Tibial nerve (tissue), 4 donors: ENCODE data around the gene ABR. TPM values are rescaled to one million over a fixed set of nuclear protein-coding genes. Genes with fewer than 3 reads are reported as not detected.
"Not testable (repeated sequence)": the region's sequence is repeated elsewhere in the genome, so short reads cannot be mapped to it uniquely, and the experiment has no call there.

Experiments
- DNase-seq, 2 donors: peaks; one replicate each; pipeline ENCODE4 v3.0.0-alpha.2; 2019; ENCODE audit warnings: low spot score in 2 of 2
- H3K27ac ChIP-seq, 4 donors: fragments of 200-600 bp; sonication (generic) in 3 of 4; one replicate each; pipeline ENCODE4 v1.5.1; 2017 to 2019; ENCODE audit warnings: mild to moderate bottlenecking in 1 of 4
- H3K27me3 ChIP-seq, 2 donors: fragments of 200-600 bp; sonication (generic) in 1 of 2; one replicate each; pipeline versions ENCODE4 v1.5.1 to v1.6.0; 2017 to 2019
- H3K36me3 ChIP-seq, 3 donors: fragments of 200-600 bp; sonication (generic); one replicate each; pipeline ENCODE4 v1.5.1; 2018 to 2019
- H3K4me1 ChIP-seq, 4 donors: fragments of 200-600 bp; sonication (generic) in 3 of 4; one replicate each; pipeline ENCODE4 v1.5.1; 2017 to 2019
- H3K4me3 ChIP-seq, 4 donors: fragments of 200-600 bp; sonication (generic) in 3 of 4; one replicate each; pipeline ENCODE4 v1.5.1; 2017 to 2019; ENCODE audit warnings: mild to moderate bottlenecking in 1 of 4, moderate library complexity in 1 of 4
- H3K9me3 ChIP-seq, 4 donors: fragments of 200-600 bp; sonication (generic) in 3 of 4; one replicate each; pipeline ENCODE4 v1.5.1; 2017 to 2019
- EP300 ChIP-seq, 2 donors: sonication (generic); formaldehyde crosslinking; IDR thresholded peaks; one replicate each; pipeline ENCODE4 v1.6.1; 2017; ENCODE audit warnings: antibody characterized with exemption in 2 of 2, mild to moderate bottlenecking in 1 of 2
- POLR2A ChIP-seq, 2 donors: fragments of 450-650 bp; IDR thresholded peaks; one replicate each; pipeline ENCODE4 v1.6.1; 2017; ENCODE audit warnings: antibody characterized with exemption in 2 of 2, mild to moderate bottlenecking in 2 of 2, moderate library complexity in 2 of 2
- WGBS, 2 donors: methylation state at CpG; one replicate each; pipeline ENCODE4 v1.1.5; 2018; 5-methylcytosine and 5-hydroxymethylcytosine counted together
- total RNA-seq, 4 donors: library from RNA; depleted of rRNA; stranded (reverse); fragments of >200 nt; gene quantifications; one replicate each; pipeline ENCODE4 v1.1.0, GENCODE V29; 2016
- TF ChIP-seq, protein P1 (sequence below), 5 experiments: fragments of 200-600 bp in 3 of 5; fragments of 450-650 bp in 2 of 5; sonication (generic) in 3 of 5; IDR thresholded peaks; one replicate each; pipeline ENCODE4 v1.5.1; 2016 to 2019; ENCODE audit warnings: antibody characterized with exemption in 5 of 5, mild to moderate bottlenecking in 3 of 5, moderate library complexity in 2 of 5

Gene ABR
- total RNA-seq, 4 donors from 2014 or later: 88.8 to 193 (median 133) TPM

DNA sequence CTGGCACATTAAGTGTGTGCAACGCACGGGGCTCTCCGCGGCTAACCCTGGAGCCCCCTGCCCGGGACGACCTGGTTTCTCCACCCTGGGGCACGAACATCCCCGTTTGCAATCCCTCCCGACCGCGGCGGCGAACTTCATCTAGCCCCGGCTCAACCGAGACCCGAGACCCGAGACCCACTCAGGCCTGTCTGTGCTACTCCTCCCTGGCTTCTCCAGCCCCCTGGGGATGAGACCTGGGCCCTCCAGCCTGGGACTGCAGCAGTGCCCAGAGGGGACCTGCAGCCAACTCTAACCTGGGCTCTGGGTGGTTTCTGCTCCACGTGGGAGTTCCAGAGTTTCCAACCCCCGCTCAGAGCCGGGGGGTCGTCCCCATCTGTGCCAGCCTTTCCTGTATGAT, 109.4 kb downstream of the ABR start:
- no peaks in the 10 kb centered on the region for H3K27me3 ChIP-seq
- TF ChIP-seq, protein P1, sequence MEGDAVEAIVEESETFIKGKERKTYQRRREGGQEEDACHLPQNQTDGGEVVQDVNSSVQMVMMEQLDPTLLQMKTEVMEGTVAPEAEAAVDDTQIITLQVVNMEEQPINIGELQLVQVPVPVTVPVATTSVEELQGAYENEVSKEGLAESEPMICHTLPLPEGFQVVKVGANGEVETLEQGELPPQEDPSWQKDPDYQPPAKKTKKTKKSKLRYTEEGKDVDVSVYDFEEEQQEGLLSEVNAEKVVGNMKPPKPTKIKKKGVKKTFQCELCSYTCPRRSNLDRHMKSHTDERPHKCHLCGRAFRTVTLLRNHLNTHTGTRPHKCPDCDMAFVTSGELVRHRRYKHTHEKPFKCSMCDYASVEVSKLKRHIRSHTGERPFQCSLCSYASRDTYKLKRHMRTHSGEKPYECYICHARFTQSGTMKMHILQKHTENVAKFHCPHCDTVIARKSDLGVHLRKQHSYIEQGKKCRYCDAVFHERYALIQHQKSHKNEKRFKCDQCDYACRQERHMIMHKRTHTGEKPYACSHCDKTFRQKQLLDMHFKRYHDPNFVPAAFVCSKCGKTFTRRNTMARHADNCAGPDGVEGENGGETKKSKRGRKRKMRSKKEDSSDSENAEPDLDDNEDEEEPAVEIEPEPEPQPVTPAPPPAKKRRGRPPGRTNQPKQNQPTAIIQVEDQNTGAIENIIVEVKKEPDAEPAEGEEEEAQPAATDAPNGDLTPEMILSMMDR (IDR thresholded peaks at IDR 0.05): no peak
- TF ChIP-seq EP300 (IDR thresholded peaks at IDR 0.05) (no peak), POLR2A (IDR thresholded peaks at IDR 0.05) (no peak)
- no peak overlapping the region for H3K4me3 ChIP-seq
- peaks cover 0 to 10% (median 0%) of the 10 kb centered on the region in 4 donors for H3K9me3 ChIP-seq
- no peak overlapping the region for H3K27ac ChIP-seq
- 88 to 91% methylated on average over 17 to 20 of the region's 21 CpGs for WGBS, 2 donors
- no peaks in the 10 kb centered on the region for H3K4me1 ChIP-seq
- DNase-seq: no peak
- peaks cover 0 to 87% (median 0%) of the 10 kb centered on the region in 3 donors for H3K36me3 ChIP-seq

DNA sequence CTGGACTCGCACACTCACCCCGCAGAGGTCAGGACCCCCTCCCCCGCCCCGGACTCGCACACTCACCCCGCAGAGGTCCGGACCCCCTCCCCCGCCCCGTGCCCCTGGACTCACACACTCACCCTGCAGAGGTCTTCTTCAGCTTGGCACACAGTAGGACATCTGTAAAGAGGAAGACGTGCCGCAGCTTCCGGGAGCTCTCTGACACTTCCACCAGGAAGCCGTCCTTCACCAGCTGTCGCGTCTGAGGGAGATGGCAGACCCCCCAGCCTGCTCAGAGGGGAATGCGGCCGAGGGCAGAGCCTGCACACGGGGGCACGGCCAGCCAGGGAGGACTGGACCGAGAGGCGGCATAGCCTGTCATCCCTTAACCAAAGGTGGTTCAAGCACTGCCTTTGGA, 109.9 kb downstream of the ABR start:
- Histone ChIP-seq H3K4me3 (no peak overlapping the region), H3K36me3 (peaks cover 0 to 88% (median 0%) of the 10 kb centered on the region in 3 donors), H3K4me1 (no peaks in the 10 kb centered on the region), H3K9me3 (peaks cover 0 to 11% (median 0%) of the 10 kb centered on the region in 4 donors), H3K27ac (no peak overlapping the region), H3K27me3 (no peaks in the 10 kb centered on the region)
- TF ChIP-seq POLR2A (IDR thresholded peaks at IDR 0.05) (no peak), EP300 (IDR thresholded peaks at IDR 0.05) (no peak)
- TF ChIP-seq, protein P1 (IDR thresholded peaks at IDR 0.05): no peak
- no peak for DNase-seq
- 91 to 97% methylated on average over 19 to 21 of the region's 21 CpGs for WGBS, 2 donors

DNA sequence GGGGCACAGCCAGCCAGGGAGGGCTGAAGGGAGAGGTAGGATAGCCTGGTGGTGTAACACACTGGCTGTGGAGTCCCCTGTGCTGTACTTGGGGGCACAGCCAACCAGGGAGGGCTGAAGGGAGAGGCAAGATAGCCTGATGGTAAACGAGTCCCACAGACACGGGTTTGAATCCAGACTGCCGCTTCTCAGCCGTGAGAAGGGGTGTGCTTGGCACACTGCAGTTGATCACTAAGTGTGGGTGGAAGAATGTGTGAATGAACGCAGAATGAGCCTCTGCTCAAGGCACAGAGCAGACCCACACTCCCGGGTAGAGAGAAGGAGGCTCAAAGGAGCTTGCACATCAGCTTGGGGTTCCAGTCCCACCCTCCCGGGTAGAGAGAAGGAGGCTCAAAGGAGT, 111.4 kb downstream of the ABR start:
- peaks cover 0 to 11% (median 0%) of the 10 kb centered on the region in 4 donors for H3K9me3 ChIP-seq
- peaks cover 0 to 83% (median 0%) of the 10 kb centered on the region in 3 donors for H3K36me3 ChIP-seq
- no peaks in the 10 kb centered on the region for H3K27me3 ChIP-seq
- WGBS, 2 donors: 89 to 93% methylated on average over 7 of the region's 7 CpGs
- H3K4me3 ChIP-seq: no peak overlapping the region
- DNase-seq: no peak
- H3K27ac ChIP-seq: no peak overlapping the region
- H3K4me1 ChIP-seq: no peaks in the 10 kb centered on the region
- TF ChIP-seq EP300 (IDR thresholded peaks at IDR 0.05) (no peak), POLR2A (IDR thresholded peaks at IDR 0.05) (no peak)
- TF ChIP-seq, protein P1 (IDR thresholded peaks at IDR 0.05): no peak

DNA sequence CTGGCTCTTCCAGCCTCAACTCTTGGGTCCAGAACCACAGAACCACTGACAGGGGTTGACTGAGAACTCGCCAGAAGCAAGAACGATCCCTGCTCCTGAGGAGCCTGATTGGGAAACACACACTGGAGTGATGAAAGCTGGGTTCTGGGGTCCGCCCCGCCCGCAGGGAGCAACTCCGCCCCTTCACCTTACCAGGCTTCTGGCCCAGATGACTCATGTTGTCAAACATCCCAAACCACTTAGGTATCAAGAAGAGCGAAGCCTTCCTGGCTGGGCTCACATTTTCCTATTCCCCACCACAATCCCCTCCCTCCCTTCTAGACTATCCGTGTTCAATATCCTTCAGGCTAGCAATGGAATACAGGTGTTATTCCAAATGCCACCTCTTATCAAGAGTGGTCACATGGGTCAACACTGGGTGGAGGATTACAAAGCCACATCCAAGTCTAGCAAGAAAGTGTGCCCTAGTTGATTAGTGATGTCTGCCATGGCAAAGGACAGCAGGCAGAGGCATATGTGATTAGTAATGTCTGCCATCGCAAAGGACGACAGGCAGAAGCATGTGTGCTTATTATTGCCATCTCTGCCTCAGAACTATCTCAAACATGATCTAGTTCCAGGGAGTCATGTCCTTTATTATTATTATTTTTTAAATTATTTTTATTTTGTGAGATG, 112.4 kb downstream of the ABR start:
- H3K36me3 ChIP-seq: peaks cover 0 to 81% (median 0%) of the 10 kb centered on the region in 3 donors
- H3K27ac ChIP-seq: no peak overlapping the region
- no peaks in the 10 kb centered on the region for H3K27me3 ChIP-seq
- no peak for DNase-seq
- 90 to 92% methylated on average over 10 of the region's 10 CpGs for WGBS, 2 donors
- no peaks in the 10 kb centered on the region for H3K4me1 ChIP-seq
- peaks cover 0 to 11% (median 0%) of the 10 kb centered on the region in 4 donors for H3K9me3 ChIP-seq
- H3K4me3 ChIP-seq: no peak overlapping the region
- TF ChIP-seq, protein P1 (IDR thresholded peaks at IDR 0.05): no peak
- TF ChIP-seq POLR2A (IDR thresholded peaks at IDR 0.05) (no peak), EP300 (IDR thresholded peaks at IDR 0.05) (no peak)

DNA sequence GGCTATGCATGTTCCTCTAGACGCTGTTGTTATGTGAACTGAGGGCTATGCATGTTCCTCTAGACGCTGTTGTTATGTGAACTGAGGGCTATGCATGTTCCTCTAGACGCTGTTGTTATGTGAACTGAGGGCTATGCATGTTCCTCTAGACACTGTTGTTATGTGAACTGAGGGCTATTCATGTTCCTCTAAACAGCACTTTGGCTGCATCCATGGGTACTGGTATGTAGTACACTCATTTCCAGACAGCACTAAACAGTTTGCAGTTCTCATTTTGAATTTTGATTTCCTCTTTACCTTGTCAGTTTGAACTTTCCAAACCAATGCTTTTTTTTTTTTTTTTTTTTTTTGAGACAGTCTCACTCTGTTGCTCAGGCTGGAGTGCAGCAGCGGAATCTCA, 114.4 kb downstream of the ABR start:
- not testable (repeated sequence) for H3K27ac ChIP-seq, DNase-seq, H3K27me3 ChIP-seq, H3K4me3 ChIP-seq, H3K4me1 ChIP-seq
- Histone ChIP-seq H3K36me3 (peaks cover 0 to 75% (median 0%) of the 10 kb centered on the region in 3 donors), H3K9me3 (peaks cover 0 to 11% (median 0%) of the 10 kb centered on the region in 4 donors)
- 48 to 67% methylated on average over 2 to 3 of the region's 4 CpGs for WGBS, 2 donors
